ENCODE data around the gene CORIN. TPM values are rescaled to one million over a fixed set of nuclear protein-coding genes. Genes with fewer than 3 reads are reported as not detected.
A peak's percentile ranks its signal among the peaks of the same experiment; 100 is the strongest.

Gene CORIN
- total and polyA plus RNA-seq, 8 donors = 0.31 to 1.7 (median 0.39) TPM; not detected in 2

- H3K4me3 ChIP-seq = no peak overlapping the region
- H3K36me3 ChIP-seq = no peaks in the 10 kb centered on the region
- H3K4me1 ChIP-seq = peaks cover 21 to 32% (median 28%) of the 10 kb centered on the region in 4 donors
- H3K9me3 ChIP-seq = peaks cover 0 to 5% (median 0%) of the 10 kb centered on the region in 4 donors
- peaks cover 0 to 22% (median 9%) of the 10 kb centered on the region in 3 donors for H3K27me3 ChIP-seq
- DNase-seq = peak in 1 of 2 donors; percentile 4
- intact Hi-C loops (cut with DNase I; ENCODE audit: low total_unique reads) = no loop called here
- TF ChIP-seq EP300 (IDR thresholded peaks at IDR 0.05) = no peak
- WGBS, 5 donors = 79 to 85% (median 83%) methylated on average over 2 of the region's 2 CpGs
- no peak overlapping the region for H3K27ac ChIP-seq
Observed at GRCh38 chr4:47835494-47835893, 2.4 kb downstream of the CORIN start.

DNA sequence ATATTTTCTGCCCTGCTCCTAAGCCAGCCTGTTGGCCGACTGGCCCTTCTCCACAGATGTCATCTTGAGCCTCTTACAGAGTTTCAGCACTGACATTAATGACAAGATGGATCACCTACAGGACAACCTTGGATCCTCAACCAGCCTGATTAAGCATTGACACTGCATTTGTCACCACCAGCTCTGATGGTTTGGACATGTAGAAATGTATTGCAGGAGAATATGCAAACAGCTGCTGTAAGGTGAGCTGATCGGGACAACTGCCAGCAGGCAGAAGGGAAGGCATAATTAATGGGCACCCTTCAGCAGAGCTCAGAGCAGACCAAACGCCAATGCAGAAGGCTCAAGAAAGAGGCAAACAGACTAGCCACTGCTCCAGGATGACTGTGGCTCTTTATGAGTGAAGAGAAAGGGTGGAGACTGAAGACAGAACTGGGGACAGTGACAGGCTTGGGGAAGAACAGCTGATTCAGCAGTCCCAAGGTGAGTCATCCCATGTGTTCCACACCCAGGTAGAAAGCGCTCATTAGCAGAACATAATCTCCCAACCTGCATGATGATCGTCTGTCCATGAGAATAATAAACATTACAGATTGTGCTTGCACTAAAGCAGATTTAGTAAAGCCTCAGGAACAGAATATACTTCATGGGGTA is 6.7 kb downstream of the CORIN start:
- TF ChIP-seq POLR2AphosphoS5 (IDR thresholded peaks at IDR 0.05) (no peak), POLR2A (IDR thresholded peaks at IDR 0.05) (no peak), EP300 (IDR thresholded peaks at IDR 0.05) (no peak), CTCF (IDR thresholded peaks at IDR 0.05) (no peak)
- 40 to 59% (median 55%) methylated on average over 5 of the region's 5 CpGs for WGBS, 5 donors
- Histone ChIP-seq H3K27me3 (peaks cover 0 to 14% (median 0%) of the 10 kb centered on the region in 3 donors), H3K27ac (no peak overlapping the region), H3K4me1 (peaks cover 2 to 9% (median 7%) of the 10 kb centered on the region in 4 donors), H3K36me3 (no peaks in the 10 kb centered on the region), H3K4me3 (no peak overlapping the region), H3K9me3 (peaks cover 0 to 5% (median 0%) of the 10 kb centered on the region in 4 donors)
- DNase-seq = peak in 1 of 2 donors; percentile 28
- intact Hi-C loops (cut with DNase I; ENCODE audit: low total_unique reads) = no loop called here

DNA sequence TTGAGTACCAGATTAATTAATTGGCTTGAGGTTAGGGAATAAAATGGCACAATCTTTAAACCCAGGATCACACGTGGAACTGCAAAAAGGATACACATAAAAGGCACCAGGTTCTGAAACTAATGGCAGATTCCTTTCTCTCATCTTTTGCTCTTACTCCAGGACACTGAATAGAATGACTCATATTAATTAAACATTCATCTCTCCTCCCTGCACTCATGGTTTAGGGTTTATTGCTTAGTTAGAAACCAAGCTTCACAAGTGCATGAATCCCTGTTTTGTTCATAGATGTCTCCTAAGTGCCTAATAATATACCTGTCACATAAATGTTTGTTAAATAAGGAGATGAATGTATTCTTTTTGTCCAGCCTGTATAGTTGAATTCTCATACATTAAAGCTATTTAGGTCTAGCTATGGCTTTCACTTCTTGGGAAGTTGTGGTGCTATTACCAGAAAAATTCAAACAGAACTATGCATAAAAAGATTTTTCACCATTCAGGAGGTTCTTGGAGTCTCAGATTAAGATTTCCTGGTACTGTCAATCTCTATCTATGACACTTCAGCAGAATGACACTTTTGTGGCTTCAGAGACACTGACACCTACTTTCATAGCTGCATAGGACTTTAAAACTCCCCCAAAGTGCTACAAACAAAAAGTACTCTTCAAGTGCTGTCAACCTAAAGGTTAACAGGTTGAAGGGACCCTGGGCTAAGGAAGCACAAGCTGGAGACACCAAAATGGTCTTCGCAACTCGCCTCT is 7.4 kb downstream of the CORIN start:
- H3K27ac ChIP-seq = no peak overlapping the region

DNA sequence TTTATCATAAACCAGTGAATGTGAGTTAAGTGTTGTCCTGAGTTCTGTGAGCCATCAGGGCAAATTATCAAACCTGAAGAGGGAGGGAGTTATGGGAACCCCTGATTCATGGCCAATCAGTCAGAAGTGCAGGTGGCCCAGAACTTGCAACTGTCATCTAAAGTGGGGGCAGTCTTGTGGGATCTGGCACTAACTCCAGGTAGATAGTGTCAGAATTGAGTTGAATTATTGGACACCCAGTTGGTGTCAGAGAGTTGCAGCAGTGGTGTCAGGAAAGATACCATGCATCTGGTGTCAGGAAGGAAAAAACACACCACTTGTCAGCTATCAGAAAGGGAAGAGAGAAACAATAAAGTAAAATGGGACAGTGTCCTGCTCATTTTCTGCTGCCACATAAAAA is 8.4 kb downstream of the CORIN start:
- H3K27me3 ChIP-seq = peaks cover 0 to 4% (median 0%) of the 10 kb centered on the region in 3 donors
- DNase-seq = no peak
- H3K4me3 ChIP-seq = no peak overlapping the region
- no peak overlapping the region for H3K27ac ChIP-seq
- intact Hi-C loops (cut with DNase I; ENCODE audit: low total_unique reads) = no loop called here
- H3K9me3 ChIP-seq = peaks cover 0 to 5% (median 0%) of the 10 kb centered on the region in 4 donors
- H3K4me1 ChIP-seq = no peaks in the 10 kb centered on the region
- no peaks in the 10 kb centered on the region for H3K36me3 ChIP-seq
- TF ChIP-seq POLR2A (IDR thresholded peaks at IDR 0.05) (no peak), POLR2AphosphoS5 (IDR thresholded peaks at IDR 0.05) (no peak), CTCF (IDR thresholded peaks at IDR 0.05) (no peak), EP300 (IDR thresholded peaks at IDR 0.05) (no peak)

More for the DNA sequence above, 7.4 kb downstream of the CORIN start:
- TF ChIP-seq EP300 (IDR thresholded peaks at IDR 0.05) = no peak
- TF ChIP-seq POLR2AphosphoS5 (IDR thresholded peaks at IDR 0.05) = no peak
- TF ChIP-seq POLR2A (IDR thresholded peaks at IDR 0.05) = no peak
- H3K9me3 ChIP-seq = peaks cover 0 to 5% (median 0%) of the 10 kb centered on the region in 4 donors
- no peaks in the 10 kb centered on the region for H3K36me3 ChIP-seq
- peaks cover 0 to 12% (median 0%) of the 10 kb centered on the region in 3 donors for H3K27me3 ChIP-seq
- intact Hi-C loops (cut with DNase I; ENCODE audit: low total_unique reads) = no loop called here
- 74 to 90% (median 80%) methylated on average over 3 of the region's 3 CpGs for WGBS, 5 donors
- H3K4me3 ChIP-seq = no peak overlapping the region
- H3K4me1 ChIP-seq = peaks cover 0 to 2% (median under 1%) of the 10 kb centered on the region in 4 donors
- DNase-seq = no peak

DNA sequence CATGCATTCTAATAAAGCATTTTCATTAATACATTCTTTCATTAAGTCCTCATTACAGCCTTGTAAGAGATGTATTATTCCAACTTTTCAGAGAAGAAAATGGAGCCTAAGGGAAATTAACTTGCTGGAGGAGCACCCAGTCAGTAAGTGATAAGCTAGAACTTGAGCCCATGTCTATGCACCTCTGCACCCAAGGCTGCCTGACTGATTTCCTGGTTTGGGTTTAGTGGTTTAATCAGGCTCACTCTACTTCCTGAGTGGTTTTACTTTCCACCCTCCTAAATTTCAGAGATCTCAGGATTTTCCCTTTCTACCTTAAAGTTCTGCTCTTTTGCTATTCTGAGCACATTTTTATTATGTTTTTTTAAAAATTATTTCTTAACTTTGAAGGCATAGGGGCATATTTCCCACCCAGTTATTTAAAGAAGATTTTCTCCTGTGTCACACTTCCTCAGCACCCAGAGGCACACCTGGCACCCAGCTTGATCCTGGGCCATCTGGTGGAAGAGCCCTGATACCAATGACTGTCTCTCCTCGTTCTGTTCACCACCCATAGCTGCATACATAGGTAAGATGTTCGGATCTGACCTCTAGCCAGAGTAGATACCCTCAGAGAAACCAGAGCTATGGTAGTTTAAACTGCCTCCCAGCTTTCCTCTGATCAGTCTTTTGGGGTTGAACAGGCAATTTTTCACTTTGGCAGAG is 10.4 kb downstream of the CORIN start:
- Histone ChIP-seq H3K36me3 (no peaks in the 10 kb centered on the region), H3K27me3 (peaks cover 0 to 4% (median 0%) of the 10 kb centered on the region in 3 donors), H3K4me3 (no peak overlapping the region), H3K27ac (no peak overlapping the region), H3K9me3 (no peaks in the 10 kb centered on the region), H3K4me1 (no peaks in the 10 kb centered on the region)
- 64 to 70% (median 68%) methylated on average over 2 of the region's 2 CpGs for WGBS, 5 donors
- DNase-seq = no peak
- intact Hi-C loops (cut with DNase I; ENCODE audit: low total_unique reads) = no loop called here
- TF ChIP-seq POLR2A (IDR thresholded peaks at IDR 0.05) = no peak
- no peak for TF ChIP-seq POLR2AphosphoS5 (IDR thresholded peaks at IDR 0.05)

Measured in stomach (tissue), 9 donors.